Thoracic aorta (tissue), 2 donors: ENCODE data around the gene SUPT6H. TPM values are rescaled to one million over a fixed set of nuclear protein-coding genes. Genes with fewer than 3 reads are reported as not detected.

Source experiments
- ATAC-seq: fragments of 150-250 bp; one replicate; pipeline ENCODE4 v1.8.0; 2017; ENCODE audit warnings: low read depth; ENCODE audit not compliant: insufficient number of reproducible peaks, low FRiP score
- DNase-seq: peaks from one replicate; pipeline ENCODE4 v3.0.0-alpha.2; 2020; ENCODE audit warnings: low spot score
- H3K27ac ChIP-seq, 2 donors: fragments of 200-600 bp; sonication (generic); 1 replicate in 1 of 2; 2 replicates in 1 of 2; pipeline ENCODE4 v1.5.1; 2016; ENCODE audit warnings: mild to moderate bottlenecking in 2 of 2, moderate library complexity in 2 of 2
- H3K27me3 ChIP-seq: fragments of 200-600 bp; sonication (generic); replicated peaks from 2 replicates; pipeline ENCODE4 v1.6.0; 2016; ENCODE audit warnings: mild to moderate bottlenecking; ENCODE audit not compliant: insufficient read depth
- H3K36me3 ChIP-seq: fragments of 200-600 bp; sonication (generic); one replicate; pipeline ENCODE4 v1.5.1; 2016
- H3K4me1 ChIP-seq, 2 donors: fragments of 200-600 bp; sonication (generic); 1 replicate in 1 of 2; 2 replicates in 1 of 2; pipeline versions ENCODE4 v1.5.1 to v1.6.0; 2016; ENCODE audit warnings: low read depth in 2 of 2, mild to moderate bottlenecking in 1 of 2; ENCODE audit not compliant: control insufficient read depth in 1 of 2
- H3K4me3 ChIP-seq: fragments of 200-600 bp; sonication (generic); 2 replicates; pipeline ENCODE4 v1.5.1; 2016; ENCODE audit warnings: mild to moderate bottlenecking
- H3K9me3 ChIP-seq: fragments of 200-600 bp; sonication (generic); 2 replicates; pipeline ENCODE4 v1.5.1; 2016
- total RNA-seq, 2 donors: library from RNA; depleted of rRNA; stranded (reverse); fragments of >200 nt; gene quantifications; one replicate each; pipeline versions ENCODE4 v1.1.0 to v1.2.3, GENCODE V29; 2016
- TF ChIP-seq, protein P1 (sequence below): fragments of 200-600 bp; sonication (generic); IDR thresholded peaks from one replicate; pipeline ENCODE4 v1.5.1; 2019; ENCODE audit warnings: antibody characterized with exemption

Gene SUPT6H
- total RNA-seq, 2 donors from 2014 or later, result 45.6 to 133 TPM

DNA sequence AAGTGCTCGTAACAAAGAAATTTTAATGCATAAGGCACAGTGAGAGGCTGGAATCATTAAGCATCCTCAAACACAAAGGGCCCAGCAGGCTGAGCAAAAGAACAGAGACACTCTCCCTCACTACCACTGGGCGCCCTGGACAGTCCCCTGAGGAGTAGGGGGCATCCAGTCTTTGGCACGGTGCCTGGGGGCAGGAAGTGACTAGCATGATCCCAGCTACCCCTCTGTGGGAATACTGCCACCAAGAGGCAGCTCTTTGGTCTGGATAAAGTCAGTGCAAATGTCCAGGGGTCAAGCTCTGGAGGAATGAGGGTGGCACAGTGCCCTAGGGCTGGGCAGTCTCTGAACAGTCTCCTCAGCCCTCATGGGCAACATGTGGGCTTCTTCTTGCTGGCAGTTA lies 52.3 kb downstream of the SUPT6H start:
- Histone ChIP-seq H3K9me3 (no peaks in the 10 kb centered on the region), H3K27me3 (no peaks in the 10 kb centered on the region), H3K27ac (no peak overlapping the region), H3K36me3 (peaks cover 20% of the 10 kb centered on the region), H3K4me3 (no peak overlapping the region), H3K4me1 (peaks cover 18 to 49% of the 10 kb centered on the region in 2 donors)
- DNase-seq (no peak), ATAC-seq (no peak)
- TF ChIP-seq, protein P1, sequence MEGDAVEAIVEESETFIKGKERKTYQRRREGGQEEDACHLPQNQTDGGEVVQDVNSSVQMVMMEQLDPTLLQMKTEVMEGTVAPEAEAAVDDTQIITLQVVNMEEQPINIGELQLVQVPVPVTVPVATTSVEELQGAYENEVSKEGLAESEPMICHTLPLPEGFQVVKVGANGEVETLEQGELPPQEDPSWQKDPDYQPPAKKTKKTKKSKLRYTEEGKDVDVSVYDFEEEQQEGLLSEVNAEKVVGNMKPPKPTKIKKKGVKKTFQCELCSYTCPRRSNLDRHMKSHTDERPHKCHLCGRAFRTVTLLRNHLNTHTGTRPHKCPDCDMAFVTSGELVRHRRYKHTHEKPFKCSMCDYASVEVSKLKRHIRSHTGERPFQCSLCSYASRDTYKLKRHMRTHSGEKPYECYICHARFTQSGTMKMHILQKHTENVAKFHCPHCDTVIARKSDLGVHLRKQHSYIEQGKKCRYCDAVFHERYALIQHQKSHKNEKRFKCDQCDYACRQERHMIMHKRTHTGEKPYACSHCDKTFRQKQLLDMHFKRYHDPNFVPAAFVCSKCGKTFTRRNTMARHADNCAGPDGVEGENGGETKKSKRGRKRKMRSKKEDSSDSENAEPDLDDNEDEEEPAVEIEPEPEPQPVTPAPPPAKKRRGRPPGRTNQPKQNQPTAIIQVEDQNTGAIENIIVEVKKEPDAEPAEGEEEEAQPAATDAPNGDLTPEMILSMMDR, result no peak

- H3K27me3 ChIP-seq, result no peaks in the 10 kb centered on the region
- TF ChIP-seq, protein P1, result no peak
- no peak overlapping the region for H3K27ac ChIP-seq
- DNase-seq (no peak), ATAC-seq (no peak)
- peaks cover 20% of the 10 kb centered on the region for H3K36me3 ChIP-seq
- H3K4me3 ChIP-seq, result no peak overlapping the region
- no peaks in the 10 kb centered on the region for H3K9me3 ChIP-seq
- peaks cover 14 to 44% of the 10 kb centered on the region in 2 donors for H3K4me1 ChIP-seq
Observed at GRCh38 chr17:28715217-28715616, 53.2 kb downstream of the SUPT6H start.

GRCh38 chr17:28716740-28717577 lies 55.0 kb downstream of the SUPT6H start:
- Histone ChIP-seq H3K4me3 (peak overlapping the region; percentile 80), H3K4me1 (peaks cover 29 to 54% of the 10 kb centered on the region in 2 donors), H3K27me3 (no peaks in the 10 kb centered on the region), H3K36me3 (peaks cover 22% of the 10 kb centered on the region), H3K9me3 (no peaks in the 10 kb centered on the region), H3K27ac (peak overlapping the region; percentile 94 to 98)
- ATAC-seq, result no peak
- TF ChIP-seq, protein P1, result no peak
- no peak for DNase-seq

- peak; percentile 5 for ATAC-seq
- TF ChIP-seq, protein P1, result peak; percentile 19
- Histone ChIP-seq H3K4me3 (peak within 1 kb of the TSS; percentile 80), H3K4me1 (peaks cover 29 to 53% of the 10 kb centered on the region in 2 donors), H3K9me3 (no peaks in the 10 kb centered on the region), H3K36me3 (peaks cover 30% of the 10 kb centered on the region), H3K27me3 (no peaks in the 10 kb centered on the region), H3K27ac (peak within 1 kb of the TSS; percentile 94 to 98)
- peak; percentile 47 for DNase-seq
Observed at GRCh38 chr17:28717578-28718332, 55.8 kb downstream of the SUPT6H start, which contains the start of gene RAB34. Gene RAB34, minus strand, starts transcription at chr17:28717868. Its CDS starts 602 bp downstream, at chr17:28717266.
